IPS-18a (cell line): ENCODE measurements around the gene PPIL1.

Source experiments
- H3K27ac ChIP-seq: one replicate; pipeline ENCODE4 v1.5.1; 2013; ENCODE audit warnings: low read length
- H3K27me3 ChIP-seq: one replicate; pipeline ENCODE4 v1.6.1; 2013; ENCODE audit warnings: mild to moderate bottlenecking, low read length; ENCODE audit not compliant: control insufficient read depth, insufficient read depth
- H3K36me3 ChIP-seq: one replicate; pipeline ENCODE4 v1.6.1; 2013; ENCODE audit warnings: low read depth, low read length; ENCODE audit not compliant: control insufficient read depth
- H3K4me1 ChIP-seq: one replicate; pipeline ENCODE4 v1.6.1; 2013; ENCODE audit warnings: low read depth, low read length; ENCODE audit not compliant: control insufficient read depth
- H3K4me3 ChIP-seq: one replicate; pipeline ENCODE4 v1.5.1; 2013; ENCODE audit warnings: low read length
- H3K9ac ChIP-seq: one replicate; pipeline ENCODE4 v1.6.1; 2013; ENCODE audit warnings: mild to moderate bottlenecking, low read length, moderate library complexity
- H3K9me3 ChIP-seq: one replicate; pipeline ENCODE4 v1.6.1; 2013; ENCODE audit warnings: low read depth, low read length; ENCODE audit not compliant: control insufficient read depth

PPIL1 gene

DNA sequence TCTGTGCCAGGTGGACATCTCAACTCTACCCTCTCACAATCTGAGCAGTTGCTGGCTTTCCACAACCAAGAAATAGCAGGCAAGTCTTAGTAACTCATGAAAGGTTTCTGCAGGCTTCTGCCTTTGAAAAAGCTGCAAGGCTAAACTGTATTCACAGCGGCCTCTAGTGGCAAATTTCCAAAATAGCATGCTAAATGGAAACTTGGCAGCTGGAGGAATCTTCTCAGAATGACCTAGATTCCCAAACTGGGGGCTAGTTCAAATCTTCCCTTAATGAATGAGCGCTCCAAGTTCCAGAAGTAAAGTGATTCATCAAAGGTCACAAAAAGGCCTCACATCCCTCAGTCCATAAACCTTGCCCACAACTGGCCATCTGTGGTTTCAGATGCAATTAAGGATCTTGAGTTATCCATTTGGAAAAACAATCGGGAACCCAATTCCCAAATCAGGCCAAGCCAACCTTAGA lies 23.4 kb downstream of the PPIL1 start:
- H3K4me1 ChIP-seq: peaks cover 13% of the 10 kb centered on the region
- H3K27ac ChIP-seq: no peak overlapping the region

GRCh38 chr6:36850021-36850420 lies 24.6 kb downstream of the PPIL1 start:
- H3K27ac ChIP-seq: no peak overlapping the region
- no peak overlapping the region for H3K9ac ChIP-seq
- no peaks in the 10 kb centered on the region for H3K9me3 ChIP-seq
- peaks cover 13% of the 10 kb centered on the region for H3K4me1 ChIP-seq
- no peaks in the 10 kb centered on the region for H3K27me3 ChIP-seq
- no peak overlapping the region for H3K4me3 ChIP-seq
- peaks cover 26% of the 10 kb centered on the region for H3K36me3 ChIP-seq

More for the DNA sequence above, 23.4 kb downstream of the PPIL1 start:
- Histone ChIP-seq H3K9me3 (no peaks in the 10 kb centered on the region), H3K27me3 (no peaks in the 10 kb centered on the region), H3K9ac (no peak overlapping the region), H3K4me3 (no peak overlapping the region), H3K36me3 (peaks cover 38% of the 10 kb centered on the region)

DNA sequence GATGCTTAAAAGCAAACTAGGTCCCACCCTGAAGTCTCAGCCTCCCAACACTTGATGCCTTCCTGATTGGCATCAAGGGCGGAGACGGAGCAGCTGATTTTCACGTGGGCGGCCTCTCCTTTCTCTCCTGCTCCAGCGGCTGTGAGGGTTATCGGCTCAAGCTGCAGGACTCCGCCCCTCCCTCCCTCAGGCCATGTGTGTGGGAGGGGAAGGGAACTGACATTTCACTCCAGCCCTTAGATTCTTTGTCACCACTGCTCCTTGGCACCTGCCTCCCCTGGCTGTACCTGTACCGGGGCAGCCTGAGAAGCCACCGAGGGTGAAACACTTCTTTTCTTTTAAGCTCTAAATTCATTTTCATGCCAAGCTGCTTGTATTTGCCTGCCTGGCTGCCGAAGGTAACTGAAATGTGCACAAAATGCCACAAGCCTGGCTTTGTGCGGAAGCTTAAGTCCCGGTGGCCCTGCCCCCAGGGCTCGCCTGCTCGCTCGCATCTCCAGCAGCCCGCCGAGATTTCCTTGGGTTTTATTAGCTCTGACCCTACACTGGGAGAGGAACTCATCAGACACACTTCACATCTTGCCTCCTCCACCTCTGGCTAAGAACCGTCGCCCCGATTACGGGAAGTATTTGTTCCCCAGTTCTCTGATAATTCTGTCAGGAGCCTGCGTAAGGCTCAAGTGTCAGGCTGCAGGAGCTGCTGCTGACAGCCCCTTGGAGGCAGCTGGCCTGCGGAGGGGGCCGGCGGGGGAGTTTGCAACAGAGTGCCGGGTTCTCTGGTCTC lies 25.8 kb downstream of the PPIL1 start:
- H3K4me3 ChIP-seq: peak overlapping the region; percentile 38
- no peaks in the 10 kb centered on the region for H3K9me3 ChIP-seq
- H3K36me3 ChIP-seq: peaks cover 15% of the 10 kb centered on the region
- H3K27ac ChIP-seq: no peak overlapping the region
- H3K27me3 ChIP-seq: no peaks in the 10 kb centered on the region
- peaks cover 13% of the 10 kb centered on the region for H3K4me1 ChIP-seq
- no peak overlapping the region for H3K9ac ChIP-seq

GRCh38 chr6:36847991-36848390 lies 26.6 kb downstream of the PPIL1 start:
- Histone ChIP-seq H3K4me3 (no peak overlapping the region), H3K9me3 (no peaks in the 10 kb centered on the region), H3K9ac (no peak overlapping the region), H3K36me3 (peaks cover 6% of the 10 kb centered on the region), H3K4me1 (peaks cover 13% of the 10 kb centered on the region), H3K27ac (no peak overlapping the region), H3K27me3 (no peaks in the 10 kb centered on the region)

- Histone ChIP-seq H3K9me3 (no peaks in the 10 kb centered on the region), H3K27ac (no peak overlapping the region), H3K4me3 (no peak overlapping the region), H3K36me3 (no peaks in the 10 kb centered on the region), H3K27me3 (no peaks in the 10 kb centered on the region), H3K4me1 (peaks cover 13% of the 10 kb centered on the region), H3K9ac (no peak overlapping the region)
Observed at GRCh38 chr6:36847152-36847551, 27.5 kb downstream of the PPIL1 start.

- Histone ChIP-seq H3K27me3 (peaks cover 17% of the 10 kb centered on the region), H3K4me1 (peaks cover 17% of the 10 kb centered on the region), H3K9me3 (no peaks in the 10 kb centered on the region), H3K27ac (no peak overlapping the region), H3K36me3 (no peaks in the 10 kb centered on the region), H3K4me3 (no peak overlapping the region), H3K9ac (no peak overlapping the region)
Observed at GRCh38 chr6:36845233-36845632, 29.4 kb downstream of the PPIL1 start.

GRCh38 chr6:36844232-36845170 lies 30.1 kb downstream of the PPIL1 start:
- Histone ChIP-seq H3K4me3 (no peak overlapping the region), H3K27me3 (peaks cover 21% of the 10 kb centered on the region), H3K27ac (no peak overlapping the region), H3K9ac (no peak overlapping the region), H3K9me3 (no peaks in the 10 kb centered on the region), H3K4me1 (peaks cover 14% of the 10 kb centered on the region), H3K36me3 (no peaks in the 10 kb centered on the region)

DNA sequence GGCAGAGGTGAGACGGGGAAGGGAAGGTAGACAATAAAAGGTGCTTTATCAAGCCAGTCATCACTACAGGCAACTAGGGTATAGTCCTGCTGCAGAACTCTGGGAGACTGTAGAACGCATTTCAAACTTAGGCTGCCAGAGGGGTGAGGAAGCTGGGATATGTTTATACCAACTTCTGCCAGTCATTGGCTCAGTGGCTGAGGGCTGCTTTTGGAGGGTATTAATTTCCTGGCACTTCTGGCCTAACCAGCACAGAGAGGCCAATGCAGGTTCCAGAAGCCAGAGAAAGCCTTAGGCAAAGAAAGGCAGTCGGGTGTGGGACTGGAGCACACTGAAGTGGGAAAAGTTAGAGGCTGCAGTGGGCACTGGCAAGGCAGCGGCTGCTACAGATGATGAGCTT lies 31.4 kb downstream of the PPIL1 start:
- Histone ChIP-seq H3K4me1 (peaks cover 7% of the 10 kb centered on the region), H3K36me3 (no peaks in the 10 kb centered on the region), H3K4me3 (no peak overlapping the region), H3K9me3 (no peaks in the 10 kb centered on the region), H3K27ac (no peak overlapping the region), H3K9ac (no peak overlapping the region), H3K27me3 (peaks cover 35% of the 10 kb centered on the region)

GRCh38 chr6:36841756-36842155 lies 32.8 kb downstream of the PPIL1 start:
- peaks cover 4% of the 10 kb centered on the region for H3K4me1 ChIP-seq
- no peaks in the 10 kb centered on the region for H3K36me3 ChIP-seq
- H3K4me3 ChIP-seq: no peak overlapping the region
- H3K9ac ChIP-seq: no peak overlapping the region
- H3K9me3 ChIP-seq: no peaks in the 10 kb centered on the region
- H3K27ac ChIP-seq: no peak overlapping the region
- H3K27me3 ChIP-seq: peaks cover 49% of the 10 kb centered on the region

GRCh38 chr6:36840432-36841403 lies 33.9 kb downstream of the PPIL1 start:
- H3K4me1 ChIP-seq: peaks cover 4% of the 10 kb centered on the region
- no peaks in the 10 kb centered on the region for H3K36me3 ChIP-seq
- no peak overlapping the region for H3K9ac ChIP-seq
- no peak overlapping the region for H3K27ac ChIP-seq
- H3K9me3 ChIP-seq: no peaks in the 10 kb centered on the region
- peak overlapping the region; percentile 68 for H3K4me3 ChIP-seq
- peaks cover 55% of the 10 kb centered on the region for H3K27me3 ChIP-seq
